GM12878 (cell line): ENCODE measurements around the gene SOAT2. TPM values are rescaled to one million over a fixed set of nuclear protein-coding genes. Genes with fewer than 3 reads are reported as not detected.

Experiments
- ATAC-seq: fragments of 200-7000 bp; cut with Tn5 transposase; 3 replicates; pipeline ENCODE4 v1.9.1; 2020; ENCODE audit warnings: mild to moderate bottlenecking, moderate library complexity
- BruUV-seq: library from RNA; stranded (reverse); fragments of 400-500 nt; replicated peaks from 2 replicates; lab custom pipeline; 2021; lab: Mats Ljungman, UMichigan
- CTCF ChIA-PET: fragments of 300-600 bp; sonication (Branson Sonifier 250); formaldehyde crosslinking; extraction: SDS; loops from one replicate; lab custom pipeline; 2021; ENCODE audit warnings: inconsistent platforms; lab: Yijun Ruan, JAX
- POLR2A ChIA-PET: fragments of 350-600 bp; formaldehyde crosslinking; extraction: SDS; loops from one replicate; lab custom pipeline; 2021; ENCODE audit warnings: inconsistent platforms; lab: Charles Lee
- RAD21 ChIA-PET: fragments of 300-600 bp; sonication (Branson Sonifier 250); formaldehyde crosslinking; loops from one replicate; lab custom pipeline; 2023; ENCODE audit warnings: antibody characterized with exemption; ENCODE audit not compliant: unreplicated experiment; lab: Charles Lee
- SMC1A ChIA-PET: fragments of 300-600 bp; sonication (Branson Sonifier 250); formaldehyde crosslinking; loops from one replicate; lab custom pipeline; 2023; ENCODE audit not compliant: unreplicated experiment, uncharacterized antibody; lab: Charles Lee
- DNase-seq: peaks from one replicate; pipeline ENCODE4 v3.0.0-alpha.2; 2011; ENCODE audit warnings: low read depth, low spot score
- FAIRE-seq: peaks from 3 replicates; lab custom pipeline; 2011; peaks lifted over from hg19 to GRCh38; lab: Jason Lieb, UNC
- H2AFZ ChIP-seq: 2 replicates; pipeline ENCODE4 v1.6.0; 2011; ENCODE audit warnings: low read depth, low read length, control low read depth; ENCODE audit not compliant: control insufficient read depth
- H3K27ac ChIP-seq: 2 replicates; pipeline ENCODE4 v1.5.1; 2011; ENCODE audit warnings: control low read depth; ENCODE audit not compliant: control insufficient read depth, insufficient read depth
- H3K27me3 ChIP-seq, 2 experiments: replicated peaks in 1 of 2; 2 replicates each; pipeline versions ENCODE4 v1.6.0 to v1.6.1; 2011; ENCODE audit warnings: low read length in 1 of 2; ENCODE audit not compliant: control insufficient read depth in 2 of 2, insufficient read depth in 2 of 2
- H3K36me3 ChIP-seq, 2 experiments: 2 replicates each; pipeline ENCODE4 v1.5.1; 2011; ENCODE audit warnings: low read length in 1 of 2; ENCODE audit not compliant: control insufficient read depth in 2 of 2, insufficient read depth in 2 of 2
- H3K4me1 ChIP-seq: 2 replicates; pipeline ENCODE4 v1.6.1; 2011; ENCODE audit warnings: mild to moderate bottlenecking, low read length, moderate library complexity, mixed read lengths; ENCODE audit not compliant: control insufficient read depth, insufficient read depth
- H3K4me2 ChIP-seq: 2 replicates; pipeline ENCODE4 v1.6.0; 2011; ENCODE audit warnings: control low read depth; ENCODE audit not compliant: control insufficient read depth, insufficient read depth
- H3K4me3 ChIP-seq: fragments of 200-600 bp; sonication (generic); 2 replicates; pipeline ENCODE4 v1.5.1; 2016
- H3K79me2 ChIP-seq: 2 replicates; pipeline ENCODE4 v1.6.0; 2011; ENCODE audit warnings: low read length; ENCODE audit not compliant: control insufficient read depth, insufficient read depth
- H3K9ac ChIP-seq: 2 replicates; pipeline ENCODE4 v1.8.0; 2011; ENCODE audit warnings: low read length, control low read depth, mixed read lengths; ENCODE audit not compliant: control insufficient read depth, insufficient read depth
- H3K9me3 ChIP-seq: replicated peaks from 3 replicates; pipeline ENCODE4 v1.5.1; 2011; ENCODE audit warnings: mild to moderate bottlenecking, low read length; ENCODE audit not compliant: control insufficient read depth, insufficient read depth
- H4K20me1 ChIP-seq: 2 replicates; pipeline ENCODE4 v1.6.0; 2011; ENCODE audit not compliant: control insufficient read depth, insufficient read depth
- BCL3 ChIP-seq: IDR thresholded peaks from 2 replicates; pipeline ENCODE4 v1.6.1; 2011; ENCODE audit warnings: borderline replicate concordance, low read depth, mild to moderate bottlenecking, moderate library complexity, low read length; ENCODE audit not compliant: insufficient read depth, poor library complexity, severe bottlenecking
- BHLHE40 ChIP-seq, 2 experiments: fragments of 450-650 bp in 1 of 2; IDR thresholded peaks; 2 replicates each; pipeline ENCODE4 v1.6.1; 2011 to 2017; ENCODE audit warnings: low read depth in 2 of 2, borderline replicate concordance in 1 of 2, improper control_type of control experiment in 1 of 2, low read length in 1 of 2, mild to moderate bottlenecking in 1 of 2
- CHD4 ChIP-seq: fragments of 200-600 bp; sonication (generic); IDR thresholded peaks from 2 replicates; pipeline ENCODE4 v1.6.1; 2016; ENCODE audit warnings: mild to moderate bottlenecking
- EGR1 ChIP-seq, 2 experiments: IDR thresholded peaks; 1 replicate in 1 of 2; 2 replicates in 1 of 2; pipeline ENCODE4 v1.6.1; 2011 to 2012; ENCODE audit warnings: low read depth in 2 of 2, low read length in 2 of 2, borderline replicate concordance in 1 of 2, mild to moderate bottlenecking in 1 of 2, moderate library complexity in 1 of 2
- HDGF ChIP-seq: fragments of 450-650 bp; IDR thresholded peaks from 2 replicates; pipeline ENCODE4 v1.6.1; 2016; ENCODE audit warnings: antibody characterized with exemption
- MEF2A ChIP-seq: IDR thresholded peaks from 2 replicates; pipeline ENCODE4 v1.6.1; 2011; ENCODE audit warnings: low read depth, mild to moderate bottlenecking, low read length, moderate library complexity; ENCODE audit not compliant: insufficient read depth
- NR2F1 ChIP-seq: fragments of 450-650 bp; conservative IDR thresholded peaks from 2 replicates; pipeline ENCODE4 v1.6.1; 2017; ENCODE audit warnings: mild to moderate bottlenecking
- PAX5 ChIP-seq: IDR thresholded peaks from 2 replicates; pipeline ENCODE4 v1.6.1; 2011; ENCODE audit warnings: low read depth, low read length, borderline replicate concordance
- PBX3 ChIP-seq: IDR thresholded peaks from 2 replicates; pipeline ENCODE4 v1.6.1; 2011; ENCODE audit warnings: mild to moderate bottlenecking, low read depth, low read length, moderate library complexity; ENCODE audit not compliant: insufficient replicate concordance
- PML ChIP-seq: IDR thresholded peaks from 2 replicates; pipeline ENCODE4 v1.6.1; 2012; ENCODE audit warnings: low read length, inconsistent platforms
- RELB ChIP-seq: fragments of 450-650 bp; IDR thresholded peaks from 2 replicates; pipeline ENCODE4 v1.6.1; 2017; ENCODE audit warnings: low read depth, mild to moderate bottlenecking, moderate library complexity
- SMAD5 ChIP-seq: IDR thresholded peaks from 2 replicates; pipeline ENCODE4 v1.6.1; 2016; ENCODE audit warnings: antibody characterized with exemption, low read depth
- SMARCA5 ChIP-seq: fragments of 450-650 bp; IDR thresholded peaks from 2 replicates; pipeline ENCODE4 v1.6.1; 2017; ENCODE audit warnings: mild to moderate bottlenecking
- SP1 ChIP-seq: IDR thresholded peaks from one replicate; pipeline ENCODE4 v1.6.1; 2011; ENCODE audit warnings: low read depth, low read length
- SUPT20H ChIP-seq: IDR thresholded peaks from 2 replicates; pipeline ENCODE4 v1.6.1; 2011; ENCODE audit warnings: low read depth, mild to moderate bottlenecking, low read length, moderate library complexity, borderline replicate concordance; ENCODE audit not compliant: control insufficient read depth
- ZNF384 ChIP-seq: IDR thresholded peaks from 2 replicates; pipeline ENCODE4 v1.6.1; 2012; ENCODE audit warnings: low read depth, mild to moderate bottlenecking, low read length, improper control_type of control experiment, borderline replicate concordance
- ZSCAN29 ChIP-seq: fragments of 450-650 bp; IDR thresholded peaks from 2 replicates; pipeline ENCODE4 v1.6.1; 2017; ENCODE audit warnings: mild to moderate bottlenecking, moderate library complexity
- WGBS: methylation state at CpG from one replicate; pipeline ENCODE4 v1.1.6; 2016; ENCODE audit warnings: low lambda C conversion rate; ENCODE audit not compliant: insufficient replicate concordance, insufficient coverage; ENCODE audit errors: missing lambda C conversion rate; 5-methylcytosine and 5-hydroxymethylcytosine counted together
- in situ Hi-C: fragments of 300-500 bp; cut with MboI; formaldehyde crosslinking; loops from 9 replicates; pipeline ENCODE4 v1.14.3; 2018; ENCODE audit warnings: mixed read lengths
- intact Hi-C: fragments of 100-400 bp; cut with micrococcal nuclease; formaldehyde crosslinking; loops from one replicate; pipeline ENCODE4 v1.14.2; 2022; ENCODE audit not compliant: unreplicated experiment
- polyA plus RNA-seq, 11 experiments: library from polyadenylated mRNA; depleted of rRNA in 4 of 11; unstranded in 6 of 11; stranded (reverse) in 5 of 11; fragments of >200 nt; fragmentation: Nextera tagmentation in 4 of 11; fragmentation: Illumina TruSeq in 1 of 11; extraction: Ambion mirVana in 4 of 11; extraction: Trizol in 1 of 11; gene quantifications; 1 replicate in 1 of 11; 2 replicates in 10 of 11; pipeline versions ENCODE4 v1.2.1 to v1.2.3, GENCODE V29; 2011 to 2016; ENCODE audit warnings: inconsistent platforms in 2 of 11, missing spikeins in 2 of 11, low read depth in 1 of 11
- total RNA-seq, 4 experiments: library from RNA; depleted of rRNA in 3 of 4; stranded (reverse); fragments of >200 nt in 3 of 4; fragmentation: Illumina TruSeq in 1 of 4; extraction: Trizol in 1 of 4; gene quantifications; 2 replicates each; pipeline versions ENCODE4 v1.2.1 to v1.2.3, GENCODE V29; 2013 to 2021

SOAT2 gene
- total and polyA plus RNA-seq, 10 of the 15 experiments (the other 5 are each of a cell fraction or from before 2014, with no cell fraction given): 0.08 to 1.7 (median 0.69) TPM

GRCh38 chr12:53101266-53101665, 2.0 kb upstream of the SOAT2 start:
- no peaks in the 10 kb centered on the region for H3K79me2 ChIP-seq
- ChIA-PET CTCF (interaction anchor here (0.9 to 11.8 kb wide), 6 partner anchors 10 to 244 kb away, joined by 3 to 355 read pairs (median 7); partner anchors contain the start of gene SPRYD3), RAD21 (interaction anchor here (0.8 to 4.7 kb wide), 4 partner anchors 13 to 39 kb away, joined by 3 to 84 read pairs (median 20); no protein-coding TSS in a partner anchor), SMC1A (interaction anchor here (0.6 to 7.0 kb wide), 3 partner anchors 22 to 53 kb away, joined by 3 to 126 read pairs (median 7); partner anchors contain the start of gene SPRYD3), POLR2A (interaction anchor here (0.7 kb wide), 1 partner anchor 19 kb away, joined by 5 read pairs; no protein-coding TSS in a partner anchor)
- DNase-seq: no peak
- no peak overlapping the region for H3K27ac ChIP-seq
- peaks cover 0 to 6% of the 10 kb centered on the region in 2 experiments; a peak in 2 of 4 replicates for H3K27me3 ChIP-seq
- no peak for ATAC-seq
- in situ Hi-C loops (no loop called here), intact Hi-C loops (no loop called here)
- WGBS: 80% methylated on average over 7 of the region's 7 CpGs
- H4K20me1 ChIP-seq: no peaks in the 10 kb centered on the region
- no TSS peak for BruUV-seq
- H3K4me1 ChIP-seq: peaks cover 28% of the 10 kb centered on the region
- no peak overlapping the region for H3K4me2 ChIP-seq
- no peak overlapping the region for H3K4me3 ChIP-seq
- no peak overlapping the region for H2AFZ ChIP-seq
- H3K9me3 ChIP-seq: no peaks in the 10 kb centered on the region
- FAIRE-seq: no peak
- no peaks in the 10 kb centered on the region for H3K36me3 ChIP-seq
- TF ChIP-seq HDGF: no peak
- no peak for TF ChIP-seq RELB
- TF ChIP-seq NR2F1: no peak
- no peak for TF ChIP-seq MEF2A
- no peak for TF ChIP-seq EGR1 (IDR thresholded peaks at IDR 0.05; ENCODE audit: borderline replicate concordance in 1 of 2, low read depth in 2 of 2, low read length in 2 of 2)
- no peak for TF ChIP-seq CHD4
- TF ChIP-seq PML: no peak
- TF ChIP-seq SUPT20H: no peak
- TF ChIP-seq PBX3: no peak
- no peak for TF ChIP-seq BHLHE40 (IDR thresholded peaks at IDR 0.05; ENCODE audit: borderline replicate concordance in 1 of 2, low read depth in 2 of 2, low read length in 1 of 2)
- no peak for TF ChIP-seq BCL3
- no peak for TF ChIP-seq ZSCAN29
- no peak for TF ChIP-seq SP1
- TF ChIP-seq PAX5: no peak
- TF ChIP-seq ZNF384: no peak
- TF ChIP-seq SMARCA5: no peak
- TF ChIP-seq SMAD5: no peak
- no peak overlapping the region for H3K9ac ChIP-seq
